Dermis microvascular lymphatic vessel endothelial cell (primary cell): ENCODE data around the gene IRF8. TPM values are rescaled to one million over a fixed set of nuclear protein-coding genes. Genes with fewer than 3 reads are reported as not detected.
A peak's percentile ranks its signal among the peaks of the same experiment; 100 is the strongest.
"Not testable (repeated sequence)": the region's sequence is repeated elsewhere in the genome, so short reads cannot be mapped to it uniquely, and the experiment has no call there.

Source experiments
- DNase-seq, 2 donors: peaks; one replicate each; pipeline versions ENCODE4 v3.0.0 to v3.0.0-alpha.2; 2010; ENCODE audit warnings: low read depth in 2 of 2
- total RNA-seq: library from RNA; depleted of rRNA; stranded (reverse); fragments of >200 nt; gene quantifications from 2 replicates; pipeline ENCODE4 v1.2.1, GENCODE V29; 2014

IRF8 gene
- total RNA-seq = 5.1 and 15.8 TPM in 2 replicates

DNA sequence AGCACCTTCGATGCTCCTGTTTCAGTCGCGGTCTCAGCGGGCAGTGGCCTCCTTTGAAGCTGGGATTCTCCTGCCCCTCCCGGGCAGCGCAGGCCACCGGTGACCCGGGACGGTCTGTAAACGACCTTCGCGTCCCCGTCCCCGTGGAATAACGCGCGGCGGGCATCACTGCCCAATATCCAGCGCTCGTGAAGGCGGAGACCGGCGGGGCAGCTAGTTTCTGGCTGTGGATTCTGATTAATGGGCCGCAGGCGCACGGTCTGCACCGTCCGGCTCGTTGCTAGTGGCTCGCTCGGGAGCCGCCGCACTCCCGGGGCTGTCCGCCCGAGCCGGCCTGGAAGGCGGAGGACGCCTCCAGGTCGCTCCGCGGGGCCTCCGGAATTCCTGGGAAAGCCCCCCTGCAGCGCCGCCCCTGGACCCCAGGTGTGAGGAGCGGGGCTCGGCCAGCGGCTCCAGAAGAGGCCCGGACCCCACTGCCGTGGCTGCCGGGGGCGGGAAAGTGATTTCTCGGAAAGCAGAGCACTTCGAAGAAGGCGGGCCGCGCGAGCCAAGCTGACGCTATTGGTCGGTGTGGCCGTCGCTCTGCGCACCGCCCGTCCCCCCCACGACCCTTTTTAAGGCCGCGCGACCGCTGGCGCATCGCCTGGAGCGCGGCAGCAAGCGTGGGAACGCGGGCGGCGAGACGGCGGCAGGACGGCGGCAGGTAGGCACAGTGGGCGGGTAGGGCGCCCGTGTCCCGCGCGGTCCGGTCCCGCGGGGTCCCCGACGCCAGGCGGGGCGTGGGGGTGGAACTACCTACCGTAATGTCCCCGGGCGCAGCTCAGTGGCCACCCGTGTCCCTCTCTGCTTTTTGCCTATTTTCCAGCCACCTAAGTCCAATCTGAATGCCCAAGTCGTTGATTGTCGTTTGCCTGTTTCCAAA lies at the start of gene IRF8:
Gene IRF8 (plus strand): TSS at position 642 of the 922 bp plus-strand sequence. CDS start 3,854 bp downstream, outside the sequence.
- DNase-seq = peak; percentile 65 to 82

GRCh38 chr16:85849388-85849787 lies 49.6 kb upstream of the IRF8 start:
- DNase-seq = no peak

DNA sequence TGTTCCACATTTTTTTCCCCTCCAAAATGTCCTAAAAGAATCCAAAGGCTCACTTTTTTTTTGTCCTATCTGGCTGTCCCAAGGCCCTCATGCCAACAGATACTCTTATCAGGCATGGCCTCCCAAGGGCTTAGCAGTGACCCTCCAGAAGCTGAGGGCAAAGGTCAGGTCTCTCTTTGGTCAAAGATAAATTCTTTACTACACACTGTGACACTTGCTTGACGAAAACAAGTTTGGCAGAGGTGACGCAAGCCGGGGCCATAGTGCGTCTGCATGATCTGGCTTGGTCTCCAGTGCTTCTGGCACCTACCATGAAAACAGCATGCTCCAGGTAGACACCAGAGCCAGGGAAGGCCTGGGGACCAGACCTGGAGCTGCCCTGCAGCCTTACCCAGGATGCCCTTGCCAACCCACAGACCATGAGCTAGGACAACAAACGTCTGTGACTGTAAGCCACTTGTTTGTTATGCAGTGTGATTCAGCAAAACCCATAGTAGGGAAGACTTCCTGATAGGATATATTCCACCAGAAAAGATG lies 48.5 kb upstream of the IRF8 start:
- DNase-seq = no peak

GRCh38 chr16:85851034-85851785 lies 47.8 kb upstream of the IRF8 start:
- no peak for DNase-seq

- peak in 1 of 2 donors; percentile 33 for DNase-seq
These were observed 45.1 kb upstream of the IRF8 start for GRCh38 chr16:85853547-85854545.

DNA sequence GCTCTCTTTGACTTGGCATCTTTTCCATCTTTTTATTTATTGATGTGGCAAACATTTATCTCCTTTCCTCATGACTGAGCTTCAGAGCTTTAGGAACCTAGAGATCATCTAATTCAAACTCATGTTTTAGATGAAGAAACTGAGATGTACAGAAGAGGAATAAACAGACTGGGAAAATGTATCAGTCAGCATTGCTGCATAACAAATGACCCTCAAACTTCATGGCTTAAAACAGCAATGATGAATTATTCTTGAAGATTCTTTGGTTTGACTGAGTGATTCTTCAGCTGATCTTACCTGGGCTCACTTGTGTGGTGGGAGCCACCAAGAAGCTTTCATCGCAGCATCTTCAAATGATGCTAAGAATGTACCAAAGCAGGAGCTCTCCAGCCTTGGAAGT lies 44.0 kb upstream of the IRF8 start:
- no peak for DNase-seq

DNA sequence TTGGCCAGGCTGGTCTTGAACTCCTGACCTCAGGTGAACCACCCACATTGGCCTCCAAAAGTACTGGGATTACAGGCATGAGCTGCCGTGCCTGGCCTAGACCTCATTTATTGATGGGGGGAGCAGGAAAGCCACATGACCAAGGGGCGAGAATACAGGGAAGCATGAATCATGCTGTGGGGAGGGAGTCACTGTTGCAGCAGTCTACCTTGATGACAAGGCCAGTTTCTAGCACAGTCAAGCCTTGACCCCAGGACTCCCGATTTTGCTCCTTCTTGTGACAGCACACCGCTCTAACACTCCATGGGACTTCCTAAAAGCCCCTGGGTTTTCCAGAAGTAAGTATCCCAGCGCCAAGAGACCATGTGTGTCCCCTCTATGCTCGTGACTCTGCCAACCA lies 42.9 kb upstream of the IRF8 start:
- DNase-seq = no peak

DNA sequence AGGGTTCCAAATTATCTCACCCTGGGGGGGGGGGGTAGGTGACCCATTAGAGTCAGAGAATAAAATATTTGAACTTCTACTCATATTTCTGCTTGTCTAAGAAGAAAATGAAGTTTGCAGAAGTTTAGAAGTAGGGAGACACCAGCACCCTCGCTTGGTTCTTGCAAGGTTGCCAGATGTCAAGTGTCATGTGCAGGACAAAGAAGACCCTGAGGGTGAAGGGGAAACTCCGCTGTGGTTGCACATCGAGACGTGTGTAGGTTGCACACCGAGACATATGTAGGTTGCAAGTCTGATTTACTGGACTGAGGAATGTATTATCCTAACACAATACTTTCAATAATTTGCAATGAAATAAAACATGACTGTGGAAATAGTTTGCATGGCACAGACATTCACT lies 42.4 kb upstream of the IRF8 start:
- no peak for DNase-seq

DNA sequence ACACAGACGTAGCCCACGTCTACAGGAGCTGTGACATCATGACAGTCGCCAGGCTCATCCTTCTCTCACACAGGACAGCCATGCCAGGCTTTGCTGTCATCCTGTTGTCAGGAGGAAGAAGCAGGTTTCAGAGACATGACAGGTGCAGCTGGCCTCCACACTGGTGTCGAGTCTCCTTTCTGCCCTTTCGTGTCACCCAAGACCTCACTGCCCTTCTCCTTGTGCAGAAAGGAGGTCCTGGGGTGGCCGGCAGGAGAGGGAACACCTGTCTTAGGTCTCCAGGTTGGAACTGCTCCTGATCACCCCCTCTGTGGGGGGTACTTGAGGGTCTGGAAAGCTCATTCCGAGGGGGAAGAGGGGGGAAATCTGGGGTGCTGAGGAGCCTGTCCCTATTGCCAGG lies 41.6 kb upstream of the IRF8 start:
- DNase-seq = no peak

GRCh38 chr16:85858571-85858970 lies 40.4 kb upstream of the IRF8 start:
- DNase-seq = not testable (repeated sequence)

- no peak for DNase-seq
These were observed 39.8 kb upstream of the IRF8 start for GRCh38 chr16:85858984-85859817.

DNA sequence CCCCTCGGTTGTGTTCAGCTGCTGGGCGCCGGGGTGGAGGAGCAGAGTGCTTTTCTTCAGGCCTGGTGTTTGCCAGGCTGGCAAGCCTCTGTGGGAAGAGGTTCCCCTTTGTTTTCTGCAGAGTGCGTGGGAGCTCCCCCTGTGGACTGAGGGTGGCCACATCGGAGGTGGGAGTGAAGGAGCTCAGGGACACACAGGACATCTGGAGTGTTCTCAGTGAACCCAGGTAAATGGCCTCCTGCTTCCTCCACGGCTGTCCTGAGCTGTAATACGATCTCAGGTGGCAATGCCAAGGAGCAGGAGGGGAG lies 39.2 kb upstream of the IRF8 start:
- no peak for DNase-seq

DNA sequence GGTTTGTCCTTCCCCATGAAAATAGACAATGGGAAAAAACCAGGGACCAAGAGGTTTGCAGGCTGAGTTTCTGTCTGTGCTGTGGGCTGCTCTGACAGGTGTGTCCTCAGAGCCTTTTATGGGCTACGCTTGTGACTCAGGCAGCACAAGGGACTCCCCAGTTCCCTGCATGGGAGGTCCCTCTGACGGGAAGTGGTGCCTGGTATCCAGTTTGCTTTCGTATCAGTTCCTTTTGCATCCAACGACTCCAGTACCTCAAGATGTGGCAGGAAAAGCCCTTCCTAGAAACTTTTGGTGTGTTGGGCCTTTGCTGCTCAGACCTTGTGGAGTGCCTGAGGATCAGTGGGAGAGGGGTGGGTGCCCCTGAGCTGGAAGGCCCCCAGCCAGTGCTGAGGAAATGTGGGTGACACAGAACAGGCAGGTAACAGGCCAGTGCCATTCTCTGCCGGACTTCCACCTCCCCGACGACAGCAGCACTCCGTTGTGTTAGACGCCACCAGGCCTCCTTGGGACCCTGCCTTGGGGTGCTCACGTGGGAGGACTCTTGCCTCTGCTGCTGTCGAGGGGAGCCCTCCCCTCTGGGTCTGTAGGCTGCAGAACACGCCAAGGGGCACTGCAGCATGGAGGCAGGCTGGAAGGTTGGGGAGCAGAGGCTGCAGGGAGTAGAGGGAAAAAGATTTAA lies 38.4 kb upstream of the IRF8 start:
- DNase-seq = no peak

DNA sequence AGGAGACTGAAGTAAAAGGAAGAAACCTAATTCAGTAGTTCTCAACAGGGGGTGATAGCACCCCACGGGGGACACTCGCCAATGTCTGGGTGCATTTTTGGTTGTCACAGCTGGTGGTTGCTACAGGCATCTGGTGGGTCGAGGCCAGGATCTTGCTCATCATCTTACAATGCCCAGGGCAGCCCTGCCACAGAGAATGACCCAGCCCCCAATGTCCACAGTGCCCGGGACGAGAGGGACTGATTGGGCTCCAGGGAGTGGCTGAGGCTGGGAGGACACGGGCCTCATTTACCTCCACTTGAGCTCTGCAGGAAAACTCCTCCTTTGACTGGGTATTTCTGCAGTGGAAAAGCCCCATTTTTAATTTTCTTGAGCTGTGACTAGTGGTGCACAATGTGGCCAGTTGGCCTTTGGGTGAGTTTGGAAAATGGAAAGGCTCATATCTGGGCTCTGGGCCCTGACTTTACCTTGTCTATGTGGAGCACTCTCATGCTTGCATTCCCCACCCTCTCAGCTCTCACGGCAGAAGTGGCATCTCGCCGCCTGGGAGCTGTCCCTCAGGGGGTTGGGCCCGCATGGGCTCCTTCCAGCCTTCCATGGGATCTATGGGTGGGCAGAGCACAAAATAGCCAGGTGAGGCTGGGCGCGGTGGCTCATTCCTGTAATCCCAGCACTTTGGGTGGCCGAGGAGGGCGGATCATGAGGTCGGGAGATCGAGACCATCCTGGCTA lies 37.7 kb upstream of the IRF8 start:
- no peak for DNase-seq

DNA sequence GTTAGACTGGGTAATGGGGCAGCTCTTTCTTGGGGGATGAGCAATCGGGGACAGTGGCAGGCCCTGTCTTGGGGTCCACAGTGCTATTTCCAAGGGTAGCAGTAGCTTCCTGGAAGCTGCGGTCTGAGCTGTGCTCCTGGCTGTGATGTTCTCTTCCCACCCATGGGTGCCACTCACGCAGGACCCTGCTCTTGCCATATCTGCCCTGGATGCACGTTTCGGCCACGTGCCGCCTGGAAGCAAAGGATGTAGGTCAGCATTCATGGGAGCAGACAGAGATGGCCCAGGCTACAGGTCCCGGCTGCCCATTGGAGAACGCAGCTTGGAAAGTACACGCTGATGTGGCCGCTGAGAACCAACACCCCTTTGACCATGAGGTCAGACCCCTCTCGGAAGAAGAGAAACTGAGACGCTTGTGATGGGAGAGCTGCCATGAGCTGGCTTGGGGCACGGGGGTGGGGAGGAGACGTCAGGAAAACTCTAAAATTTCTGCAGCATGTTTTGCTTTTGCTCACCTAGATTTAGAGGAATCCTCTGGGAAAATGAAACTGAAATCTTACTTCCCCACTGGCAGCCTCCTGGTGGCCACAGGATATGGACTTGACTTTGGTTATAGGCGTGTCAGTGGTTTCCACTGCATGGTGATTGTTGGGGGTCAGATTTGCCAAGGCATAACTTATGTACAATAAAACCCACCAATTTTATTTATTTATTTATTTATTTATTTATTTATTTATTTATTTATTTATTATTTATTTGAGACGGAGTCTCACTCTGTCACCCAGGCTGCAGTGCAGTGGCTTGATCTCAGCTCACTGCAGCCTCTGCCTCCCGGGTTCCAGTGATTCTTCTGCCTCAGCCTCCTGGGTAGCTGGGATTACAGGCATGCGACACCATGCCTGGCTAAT lies 36.2 kb upstream of the IRF8 start:
- DNase-seq = no peak

DNA sequence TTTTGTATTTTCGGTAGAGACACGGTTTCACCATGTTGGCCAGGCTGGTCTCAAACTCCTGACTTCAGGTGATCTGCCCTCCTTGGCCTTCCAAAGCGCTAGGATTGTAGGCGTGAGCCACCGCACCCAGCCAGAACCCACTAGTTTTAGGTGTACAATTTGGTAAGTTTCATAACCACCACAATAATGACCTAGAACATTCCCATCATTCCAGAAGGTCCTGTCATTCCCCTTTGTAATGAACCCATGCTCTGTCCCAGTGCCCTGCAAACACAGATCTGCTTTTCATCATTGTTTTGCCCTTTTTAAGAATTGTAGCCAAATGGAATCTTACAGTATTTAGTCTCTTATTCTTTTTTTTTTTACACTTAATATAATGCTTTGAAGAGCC lies 35.6 kb upstream of the IRF8 start:
- no peak for DNase-seq

DNA sequence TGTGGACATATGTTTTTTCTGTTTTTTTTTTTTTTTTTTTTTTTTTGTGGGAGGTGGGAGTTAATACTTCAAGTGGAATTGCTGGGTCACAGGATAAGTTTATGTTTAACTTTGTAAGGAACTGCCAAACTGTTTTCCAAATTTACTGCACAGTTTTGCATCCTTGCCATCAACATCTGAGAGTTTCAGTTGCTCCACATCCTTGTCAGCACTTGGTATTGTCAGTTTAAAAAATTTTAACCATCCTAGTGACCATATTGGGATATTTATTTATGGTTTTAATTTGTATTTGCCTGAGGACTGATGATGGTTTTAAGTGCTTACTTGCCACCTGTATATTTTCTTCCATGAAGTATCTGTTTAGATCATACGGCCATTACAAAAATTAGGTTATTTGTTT lies 34.0 kb upstream of the IRF8 start:
- no peak for DNase-seq

DNA sequence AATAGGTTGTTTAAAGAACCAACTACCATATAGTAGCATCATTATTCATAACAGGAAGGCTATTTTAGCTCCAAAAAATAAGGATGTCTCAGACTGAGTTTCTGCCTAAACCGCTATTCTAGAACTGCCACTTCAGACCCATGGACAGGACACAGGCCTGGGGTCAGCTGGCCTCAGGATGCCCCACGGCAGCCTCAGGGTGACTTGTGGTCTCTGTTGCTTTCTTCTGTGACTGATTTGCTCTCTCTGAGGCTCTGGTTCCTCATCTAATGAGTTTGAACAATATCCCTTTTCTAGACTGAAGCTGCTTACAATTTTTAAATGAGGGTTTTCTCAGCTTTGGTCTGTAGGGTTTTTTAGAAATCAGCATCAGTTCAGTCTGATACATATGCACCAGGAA lies 31.8 kb upstream of the IRF8 start:
- DNase-seq = no peak
